K562 treated with DMSO at 1 percent for 12 hours (cell line): ENCODE data around the gene LRRC53. TPM values are rescaled to one million over a fixed set of nuclear protein-coding genes. Genes with fewer than 3 reads are reported as not detected.

Experiments
- total RNA-seq: library from RNA; unstranded; fragments of 300-600 nt; gene quantifications from 2 replicates; pipeline ENCODE4 v1.2.3, GENCODE V29; 2022; ENCODE audit not compliant: insufficient read depth

LRRC53 gene, protein sequence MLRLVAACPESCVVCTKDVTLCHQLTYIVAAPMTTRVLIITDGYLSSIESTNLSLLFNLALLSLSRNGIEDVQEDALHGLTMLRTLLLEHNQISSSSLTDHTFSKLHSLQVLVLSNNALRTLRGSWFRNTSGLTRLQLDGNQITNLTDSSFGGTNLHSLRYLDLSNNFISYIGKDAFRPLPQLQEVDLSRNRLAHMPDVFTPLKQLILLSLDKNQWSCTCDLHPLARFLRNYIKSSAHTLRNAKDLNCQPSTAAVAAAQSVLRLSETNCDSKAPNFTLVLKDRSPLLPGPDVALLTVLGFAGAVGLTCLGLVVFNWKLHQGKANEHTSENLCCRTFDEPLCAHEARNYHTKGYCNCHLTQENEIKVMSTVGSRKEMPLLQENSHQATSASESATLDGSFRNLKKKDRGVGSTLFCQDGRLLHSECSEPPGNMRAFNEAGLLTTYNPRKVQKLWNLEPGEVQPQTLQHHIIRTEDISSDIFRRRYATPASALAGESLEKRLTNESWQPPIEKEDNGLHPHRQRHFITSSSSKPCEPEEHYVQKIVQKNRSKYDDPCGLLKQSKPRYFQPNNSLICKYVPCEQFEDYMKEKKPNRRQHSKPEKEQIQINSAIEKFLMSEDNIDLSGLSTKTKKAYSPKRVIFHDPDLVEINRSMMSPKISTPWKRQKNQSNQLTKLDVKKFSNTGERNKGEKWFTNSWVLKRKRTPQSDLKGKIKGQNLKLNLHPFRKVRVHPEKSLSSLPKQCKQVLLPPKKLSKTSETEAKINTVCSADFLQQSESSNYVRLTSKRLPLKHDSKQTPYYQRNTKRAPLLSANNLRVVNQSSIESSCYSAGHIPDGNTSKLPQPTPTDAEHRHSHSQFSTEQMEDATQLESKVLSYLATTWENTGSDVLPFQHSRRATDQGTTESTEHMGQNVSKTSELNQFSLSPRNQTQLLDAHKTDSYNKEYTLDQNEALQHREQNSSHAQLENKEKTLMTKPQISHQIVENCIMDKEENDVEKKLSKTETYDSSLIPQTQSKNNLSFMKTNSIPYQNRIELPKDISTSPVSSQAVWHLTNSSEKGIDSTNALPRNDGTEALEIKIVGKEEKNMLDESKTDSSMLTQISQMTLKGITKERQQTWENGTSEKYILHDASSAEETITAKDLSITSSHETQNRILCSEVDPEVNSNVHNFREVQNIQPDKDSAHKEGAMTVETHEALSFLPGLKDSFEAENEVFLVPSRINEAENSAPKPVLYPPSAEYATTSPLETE
- total RNA-seq = not detected in 2 replicates

DNA sequence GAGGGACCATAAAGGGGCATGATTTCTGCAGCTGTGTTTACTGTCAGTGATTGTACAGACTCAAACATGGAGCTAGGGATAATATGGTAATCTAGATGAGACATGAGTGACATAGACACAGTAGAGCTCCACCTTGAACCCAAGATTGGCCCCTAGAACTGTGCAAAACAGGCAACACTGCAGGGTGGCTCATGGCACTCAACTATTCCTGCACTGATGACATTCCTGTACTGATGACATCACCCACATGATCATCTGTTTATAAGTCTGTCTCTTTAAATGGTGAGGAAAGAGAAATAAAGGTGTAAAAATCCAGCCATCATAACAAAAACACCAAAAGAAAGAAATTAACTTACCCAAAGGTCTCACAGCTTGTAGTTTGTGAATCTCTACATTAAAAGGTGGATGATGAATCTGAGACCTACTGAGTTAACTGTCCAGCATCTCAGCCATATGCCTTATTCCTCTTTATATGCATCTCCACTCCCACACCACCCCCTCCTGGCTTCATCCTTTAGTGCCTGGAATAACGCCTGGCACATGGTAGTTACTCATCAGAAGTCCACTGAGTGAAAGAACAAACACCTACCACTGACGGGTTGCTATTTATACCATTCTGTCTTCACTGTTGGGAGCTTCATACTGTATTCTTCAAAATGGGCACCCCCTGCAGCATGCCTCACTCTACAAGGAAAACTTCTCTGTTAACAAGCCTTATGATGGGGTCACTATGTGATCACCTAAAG is at the start of gene LRRC53:
LRRC53 (minus strand) TSS at position 442 of the 746 bp plus-strand sequence. CDS start 29,262 bp downstream, outside the sequence.

Other genes starting within 250 kb of the LRRC53 start
- not detected in 2 replicates for gene ERICH3, start 161.2 kb upstream of the LRRC53 start, total RNA-seq
- gene CRYZ, start 220.4 kb upstream of the LRRC53 start, total RNA-seq = 37.4 and 70.8 TPM in 2 replicates
- 6.9 and 15.1 TPM in 2 replicates for gene TYW3, start 220.5 kb upstream of the LRRC53 start, total RNA-seq